ENCODE measurements around the gene PER2. TPM values are rescaled to one million over a fixed set of nuclear protein-coding genes. Genes with fewer than 3 reads are reported as not detected.

The PER2 gene
- total and polyA plus RNA-seq, 2 of the 13 experiments (the other 11 are each of a cell fraction or from before 2014, with no cell fraction given): 5.1 to 9.4 TPM

GRCh38 chr2:238203094-238203972 lies 85.1 kb downstream of the PER2 start, which contains the start of gene ILKAP (continued):
- TF ChIP-seq ZNF33A (CRISPR knock-in tag; IDR thresholded peaks at IDR 0.05; ENCODE audit: borderline replicate concordance): no peak
- peak; percentile 58; the same call in 1 of the 2 replicates for TF ChIP-seq ATF7-NPFF (CRISPR knock-in tag; IDR thresholded peaks at IDR 0.05; ENCODE audit: low read depth)
- no peak for TF ChIP-seq EED (CRISPR knock-in tag; IDR thresholded peaks at IDR 0.05)
- no peak for TF ChIP-seq ZBTB8A (CRISPR knock-in tag; IDR thresholded peaks at IDR 0.05; ENCODE audit: borderline replicate concordance, low read depth)
- TF ChIP-seq ZBTB1 (CRISPR knock-in tag; IDR thresholded peaks at IDR 0.05; ENCODE audit: borderline replicate concordance): no peak
- TF ChIP-seq ZSCAN5A (CRISPR knock-in tag; IDR thresholded peaks at IDR 0.05; ENCODE audit: borderline replicate concordance): peak; percentile 78; the same call in 1 of the 2 replicates
- peak; percentile 70; the same call in 1 of the 2 replicates for TF ChIP-seq GATA4 (IDR thresholded peaks at IDR 0.05; ENCODE audit: borderline replicate concordance, low read depth)
- TF ChIP-seq ZBTB20 (CRISPR knock-in tag; IDR thresholded peaks at IDR 0.05; ENCODE audit: borderline replicate concordance, low read depth): 0 out of 2 replicates have a peak, but pooled peaks have one; percentile 54
- no peak; the same call in 1 of the 2 replicates for TF ChIP-seq ZNF468 (CRISPR knock-in tag; IDR thresholded peaks at IDR 0.05)
- TF ChIP-seq THAP7 (CRISPR knock-in tag; IDR thresholded peaks at IDR 0.05): peak; percentile 55; the same call in 1 of the 2 replicates
- no peak for TF ChIP-seq ZNF704 (CRISPR knock-in tag; IDR thresholded peaks at IDR 0.05; ENCODE audit: borderline replicate concordance)
- no peak for TF ChIP-seq ZFP1 (CRISPR knock-in tag; IDR thresholded peaks at IDR 0.05)
- TF ChIP-seq PCBP2 (optimal IDR thresholded peaks at IDR 0.05; ENCODE audit: low read depth, low read length, poor library complexity, severe bottlenecking): no peak
- TF ChIP-seq ZNF790 (CRISPR knock-in tag; IDR thresholded peaks at IDR 0.05; ENCODE audit: borderline replicate concordance): peak; percentile 73; the same call in 1 of the 2 replicates
- peak; percentile 23; the same call in 1 of the 3 replicates for TF ChIP-seq MXI1 (IDR thresholded peaks at IDR 0.05; ENCODE audit: borderline replicate concordance, low read depth, low read length)
- TF ChIP-seq JUN (CRISPR knock-in tag; IDR thresholded peaks at IDR 0.05): no peak
- TF ChIP-seq TBL1XR1 (IDR thresholded peaks at IDR 0.05; ENCODE audit: borderline replicate concordance, low read length, partially characterized antibody): no peak
- no peak; the same call in 1 of the 2 replicates for TF ChIP-seq E2F1 (CRISPR knock-in tag; IDR thresholded peaks at IDR 0.05)
- TF ChIP-seq ZNF709 (CRISPR knock-in tag; IDR thresholded peaks at IDR 0.05): peak; percentile 81
- no peak for TF ChIP-seq EP300 (IDR thresholded peaks at IDR 0.05; ENCODE audit: low read depth in 2 of 2, low read length in 2 of 2)
- no peak for TF ChIP-seq EP300 (CRISPR knock-in tag; IDR thresholded peaks at IDR 0.05; ENCODE audit: borderline replicate concordance)
- no peak for TF ChIP-seq ATF6 (CRISPR knock-in tag; conservative IDR thresholded peaks at IDR 0.05)
